ENCODE results near the gene EMILIN2. TPM values are rescaled to one million over a fixed set of nuclear protein-coding genes. Genes with fewer than 3 reads are reported as not detected.

Gene EMILIN2
- total and polyA plus RNA-seq, 5 donors: 3.8 to 8.4 (median 6.8) TPM

DNA sequence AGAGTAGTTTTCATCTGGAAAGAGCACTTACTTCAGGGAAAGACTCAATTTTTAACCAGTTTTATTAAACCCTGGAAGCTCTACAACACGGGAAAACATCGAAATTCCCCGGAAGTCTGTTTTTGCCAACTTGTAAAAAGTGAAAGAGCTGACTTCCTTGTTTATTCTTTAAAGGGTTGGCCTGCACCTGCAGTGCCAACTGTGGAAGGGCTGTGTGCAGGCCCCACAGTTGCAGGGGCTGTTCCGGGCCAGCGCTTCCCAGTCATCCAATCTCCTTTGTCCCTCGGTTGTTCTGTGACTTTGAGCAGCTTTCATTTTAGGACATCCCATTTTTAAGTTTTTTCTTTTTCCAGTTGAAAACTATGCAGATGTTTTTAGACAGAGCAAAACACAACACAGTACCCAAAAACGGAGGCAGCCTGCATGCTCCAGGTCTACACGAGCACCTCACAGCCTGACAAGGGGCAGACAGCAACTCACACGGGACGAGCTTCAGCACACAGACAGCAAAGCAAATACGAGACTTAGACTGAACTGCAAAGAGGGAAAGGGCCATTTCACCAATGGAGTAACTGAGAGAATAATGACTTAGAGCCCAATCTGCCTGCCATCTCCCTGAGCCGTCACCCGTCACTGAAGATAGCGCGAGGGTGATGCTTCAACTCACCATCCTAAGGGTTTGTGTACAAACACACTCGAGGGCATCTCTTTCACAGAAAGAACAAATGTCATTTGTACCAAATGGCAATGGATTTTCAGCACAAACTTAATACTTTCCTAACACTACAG lies 70.6 kb downstream of the EMILIN2 start:
- DNase-seq: no peak
- no peak for ATAC-seq
- 74% methylated on average over 16 of the region's 16 CpGs for WGBS
- intact Hi-C loops (cut with DNase I): loop anchor here in 1 of 4 donors (10.0 kb wide), 1 partner anchor 123 kb away; no protein-coding TSS in a partner anchor
- Histone ChIP-seq H3K4me1 (ENCODE audit: control insufficient read depth, insufficient read depth, low read length) (no peaks in the 10 kb centered on the region), H3K27ac (ENCODE audit: low read length) (no peak overlapping the region), H3K27me3 (ENCODE audit: control insufficient read depth, insufficient read depth) (no peaks in the 10 kb centered on the region), H3K4me3 (ENCODE audit: low read length) (no peak overlapping the region), H3K9me3 (ENCODE audit: control insufficient read depth, low read length) (no peaks in the 10 kb centered on the region)

GRCh38 chr18:2918761-2919550 lies 72.2 kb downstream of the EMILIN2 start:
- WGBS: 96% methylated on average over 18 of the region's 18 CpGs
- Histone ChIP-seq H3K27ac (ENCODE audit: low read length) (no peak overlapping the region), H3K4me1 (ENCODE audit: control insufficient read depth, insufficient read depth, low read length) (no peaks in the 10 kb centered on the region), H3K27me3 (ENCODE audit: control insufficient read depth, insufficient read depth) (no peaks in the 10 kb centered on the region), H3K9me3 (ENCODE audit: control insufficient read depth, low read length) (no peaks in the 10 kb centered on the region), H3K4me3 (ENCODE audit: low read length) (no peak overlapping the region)
- ATAC-seq (no peak), DNase-seq (no peak)
- intact Hi-C loops (cut with DNase I): loop anchor here in 1 of 4 donors (10.0 kb wide), 1 partner anchor 124 kb away; no protein-coding TSS in a partner anchor

GRCh38 chr18:2919600-2919999 lies 72.8 kb downstream of the EMILIN2 start:
- Histone ChIP-seq H3K4me3 (ENCODE audit: low read length) (no peak overlapping the region), H3K27ac (ENCODE audit: low read length) (no peak overlapping the region), H3K4me1 (ENCODE audit: control insufficient read depth, insufficient read depth, low read length) (no peaks in the 10 kb centered on the region), H3K9me3 (ENCODE audit: control insufficient read depth, low read length) (no peaks in the 10 kb centered on the region), H3K27me3 (ENCODE audit: control insufficient read depth, insufficient read depth) (no peaks in the 10 kb centered on the region)
- intact Hi-C loops (cut with DNase I): loop anchor here in 1 of 4 donors (10.0 kb wide), 1 partner anchor 125 kb away; no protein-coding TSS in a partner anchor
- ATAC-seq (no peak), DNase-seq (no peak)
- WGBS: 84% methylated on average over 5 of the region's 5 CpGs

GRCh38 chr18:2920027-2920426 lies 73.2 kb downstream of the EMILIN2 start:
- no peaks in the 10 kb centered on the region for H3K9me3 ChIP-seq (ENCODE audit: control insufficient read depth, low read length)
- ATAC-seq (no peak), DNase-seq (no peak)
- H3K4me1 ChIP-seq (ENCODE audit: control insufficient read depth, insufficient read depth, low read length): no peaks in the 10 kb centered on the region
- H3K27ac ChIP-seq (ENCODE audit: low read length): no peak overlapping the region
- WGBS: 89% methylated on average over 11 of the region's 11 CpGs
- H3K27me3 ChIP-seq (ENCODE audit: control insufficient read depth, insufficient read depth): no peaks in the 10 kb centered on the region
- H3K4me3 ChIP-seq (ENCODE audit: low read length): no peak overlapping the region
- intact Hi-C loops (cut with DNase I): loop anchor here in 1 of 4 donors (10.0 kb wide), 1 partner anchor 205 kb away; no protein-coding TSS in a partner anchor

DNA sequence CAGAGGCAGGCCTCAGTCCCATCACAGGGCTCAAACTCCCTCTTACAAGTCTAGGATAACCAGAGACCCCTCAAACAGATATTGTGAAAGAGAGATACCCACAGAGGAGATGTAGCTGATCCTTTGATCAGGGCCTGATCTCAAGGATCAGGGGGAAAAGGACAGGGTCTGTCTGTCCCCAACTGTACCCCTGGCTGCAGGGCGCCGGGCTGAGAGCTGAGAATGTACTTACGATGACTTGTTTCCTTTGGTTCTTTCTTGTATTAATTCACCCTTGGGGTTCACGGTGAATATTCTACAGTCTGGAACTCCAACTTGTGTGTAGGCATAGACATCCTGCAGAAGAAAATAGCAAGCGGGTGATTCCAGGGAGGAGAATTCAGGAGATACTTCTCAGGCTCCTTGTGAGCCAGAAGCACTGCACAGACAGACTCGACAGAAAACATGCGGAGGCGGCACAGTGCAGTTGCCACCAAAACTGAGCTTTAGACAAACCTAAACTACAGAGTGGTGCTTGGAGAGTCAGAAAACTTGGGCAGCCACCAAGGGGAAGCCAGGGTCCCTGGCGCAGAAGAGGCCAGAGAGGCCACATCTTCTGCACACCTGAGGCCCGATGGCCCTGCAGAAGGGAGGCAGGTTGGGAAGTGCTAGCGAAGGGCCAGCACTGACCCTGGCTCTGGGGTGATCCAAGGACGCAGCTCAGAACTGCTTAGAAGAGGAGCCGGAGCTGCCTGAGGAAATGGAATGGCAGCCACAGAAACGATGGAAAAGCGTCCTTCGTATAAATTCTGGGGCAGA lies 73.9 kb downstream of the EMILIN2 start:
- no peak overlapping the region for H3K4me3 ChIP-seq (ENCODE audit: low read length)
- 93% methylated on average over 16 of the region's 16 CpGs for WGBS
- intact Hi-C loops (cut with DNase I): loop anchor here in 1 of 4 donors (10.0 kb wide), 1 partner anchor 204 kb away; no protein-coding TSS in a partner anchor
- DNase-seq (no peak), ATAC-seq (no peak)
- H3K27me3 ChIP-seq (ENCODE audit: control insufficient read depth, insufficient read depth): no peaks in the 10 kb centered on the region
- H3K27ac ChIP-seq (ENCODE audit: low read length): no peak overlapping the region
- no peaks in the 10 kb centered on the region for H3K9me3 ChIP-seq (ENCODE audit: control insufficient read depth, low read length)
- H3K4me1 ChIP-seq (ENCODE audit: control insufficient read depth, insufficient read depth, low read length): no peaks in the 10 kb centered on the region

- Histone ChIP-seq H3K9me3 (ENCODE audit: control insufficient read depth, low read length) (no peaks in the 10 kb centered on the region), H3K4me3 (ENCODE audit: low read length) (no peak overlapping the region), H3K27me3 (ENCODE audit: control insufficient read depth, insufficient read depth) (no peaks in the 10 kb centered on the region), H3K4me1 (ENCODE audit: control insufficient read depth, insufficient read depth, low read length) (no peaks in the 10 kb centered on the region), H3K27ac (ENCODE audit: low read length) (no peak overlapping the region)
- intact Hi-C loops (cut with DNase I): loop anchor here in 1 of 4 donors (10.0 kb wide), 1 partner anchor 203 kb away; no protein-coding TSS in a partner anchor
- DNase-seq (no peak), ATAC-seq (no peak)
- 94% methylated on average over 14 of the region's 14 CpGs for WGBS
These were observed 75.0 kb downstream of the EMILIN2 start for GRCh38 chr18:2921778-2922177.

DNA sequence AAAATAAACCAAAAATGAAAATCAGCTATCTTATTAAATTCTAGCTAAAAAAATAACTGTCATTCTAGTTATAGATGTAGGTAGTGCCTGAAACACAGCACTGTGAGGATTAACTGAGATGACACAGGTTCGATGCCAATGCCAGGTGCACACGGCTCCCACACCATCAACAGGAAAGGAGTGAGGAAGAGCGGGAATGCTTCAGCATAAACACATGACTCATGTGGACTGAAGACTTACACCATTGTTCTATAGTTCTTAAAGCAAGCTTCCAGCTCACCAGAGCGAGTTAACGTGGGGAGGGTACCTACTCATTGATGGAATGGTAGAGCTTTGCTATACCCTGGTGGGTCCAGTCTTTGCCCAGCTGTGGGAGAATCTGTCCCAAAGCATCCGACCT lies 76.7 kb downstream of the EMILIN2 start:
- 93% methylated on average over 6 of the region's 6 CpGs for WGBS
- no peaks in the 10 kb centered on the region for H3K9me3 ChIP-seq (ENCODE audit: control insufficient read depth, low read length)
- no peak for DNase-seq
- intact Hi-C loops (cut with DNase I): loop anchor here in 1 of 4 donors (10.0 kb wide), 1 partner anchor 201 kb away; no protein-coding TSS in a partner anchor
- H3K4me3 ChIP-seq (ENCODE audit: low read length): no peak overlapping the region
- H3K27me3 ChIP-seq (ENCODE audit: control insufficient read depth, insufficient read depth): no peaks in the 10 kb centered on the region
- ATAC-seq: no peak
- no peaks in the 10 kb centered on the region for H3K4me1 ChIP-seq (ENCODE audit: control insufficient read depth, insufficient read depth, low read length)
- no peak overlapping the region for H3K27ac ChIP-seq (ENCODE audit: low read length)

DNA sequence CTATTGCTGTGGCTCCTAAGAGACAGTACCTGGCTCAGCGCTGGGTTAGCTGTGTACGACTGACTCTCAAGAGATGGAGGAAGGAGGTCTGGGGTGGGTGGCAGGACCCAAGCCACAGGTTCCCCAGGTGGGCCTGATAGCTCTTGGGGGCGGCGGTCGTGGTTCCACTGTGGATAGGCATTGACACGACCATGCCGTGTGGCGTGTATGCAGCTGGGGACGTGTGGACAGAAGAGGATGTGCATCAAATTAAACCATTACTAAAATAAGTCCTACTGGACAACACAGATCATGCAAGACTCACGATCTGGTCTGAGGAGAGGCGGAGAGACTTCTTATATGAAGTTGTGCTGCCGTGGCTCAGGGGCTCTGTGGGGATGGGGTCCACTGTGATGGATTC lies 78.1 kb downstream of the EMILIN2 start:
- no peak overlapping the region for H3K27ac ChIP-seq (ENCODE audit: low read length)
- H3K4me1 ChIP-seq (ENCODE audit: control insufficient read depth, insufficient read depth, low read length): no peaks in the 10 kb centered on the region
- WGBS: 88% methylated on average over 12 of the region's 12 CpGs
- no peak for ATAC-seq
- H3K9me3 ChIP-seq (ENCODE audit: control insufficient read depth, low read length): no peaks in the 10 kb centered on the region
- no peak for DNase-seq
- H3K27me3 ChIP-seq (ENCODE audit: control insufficient read depth, insufficient read depth): no peaks in the 10 kb centered on the region
- intact Hi-C loops (cut with DNase I): loop anchor here in 1 of 4 donors (10.0 kb wide), 1 partner anchor 200 kb away; no protein-coding TSS in a partner anchor
- no peak overlapping the region for H3K4me3 ChIP-seq (ENCODE audit: low read length)

DNA sequence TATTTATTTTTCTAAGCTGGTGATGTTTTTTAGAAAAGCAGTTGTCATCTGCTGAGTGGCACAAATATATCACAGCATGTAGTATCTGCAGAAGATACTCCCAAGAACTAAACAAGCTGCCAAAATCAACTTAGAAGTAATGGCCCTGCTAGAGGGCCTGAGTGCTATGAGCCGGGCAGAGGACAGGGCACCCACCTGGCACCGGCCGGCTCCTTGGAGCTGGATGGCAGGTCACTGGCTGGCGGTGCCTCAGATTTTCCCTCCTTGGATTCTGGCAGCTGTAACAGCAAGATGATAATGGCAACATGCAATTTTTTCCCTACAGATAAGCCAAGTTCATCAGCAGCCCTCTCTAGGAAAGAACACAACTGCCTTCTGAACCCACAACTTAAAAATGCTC lies 79.7 kb downstream of the EMILIN2 start:
- no peaks in the 10 kb centered on the region for H3K27me3 ChIP-seq (ENCODE audit: control insufficient read depth, insufficient read depth)
- intact Hi-C loops (cut with DNase I): loop anchor here in 1 of 4 donors (10.0 kb wide), 1 partner anchor 198 kb away; no protein-coding TSS in a partner anchor
- H3K27ac ChIP-seq (ENCODE audit: low read length): no peak overlapping the region
- H3K4me1 ChIP-seq (ENCODE audit: control insufficient read depth, insufficient read depth, low read length): no peaks in the 10 kb centered on the region
- WGBS: 70% methylated on average over 4 of the region's 4 CpGs
- no peaks in the 10 kb centered on the region for H3K9me3 ChIP-seq (ENCODE audit: control insufficient read depth, low read length)
- no peak for ATAC-seq
- no peak for DNase-seq
- H3K4me3 ChIP-seq (ENCODE audit: low read length): no peak overlapping the region

DNA sequence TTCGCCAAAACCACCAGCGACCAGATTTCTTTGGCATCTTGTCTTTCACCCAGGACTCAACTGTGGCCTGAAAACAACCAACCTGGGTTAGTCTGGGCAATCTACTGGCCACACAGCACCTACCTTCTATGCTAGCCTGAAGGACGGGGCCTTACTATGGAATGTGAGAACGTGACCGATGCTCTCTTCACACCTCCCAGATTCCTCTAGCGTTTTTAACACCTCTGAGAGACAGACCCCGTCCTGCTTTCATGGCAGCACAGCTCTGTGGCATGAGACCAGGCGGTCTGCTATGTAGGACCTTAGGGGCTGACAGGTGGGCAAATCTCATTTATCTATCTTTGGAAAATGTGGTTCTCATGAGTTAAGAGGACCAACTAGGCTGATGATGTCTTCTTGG lies 80.9 kb downstream of the EMILIN2 start:
- Histone ChIP-seq H3K27me3 (ENCODE audit: control insufficient read depth, insufficient read depth) (no peaks in the 10 kb centered on the region), H3K27ac (ENCODE audit: low read length) (no peak overlapping the region), H3K4me3 (ENCODE audit: low read length) (no peak overlapping the region), H3K4me1 (ENCODE audit: control insufficient read depth, insufficient read depth, low read length) (no peaks in the 10 kb centered on the region), H3K9me3 (ENCODE audit: control insufficient read depth, low read length) (no peaks in the 10 kb centered on the region)
- no peak for ATAC-seq
- WGBS: 81% methylated on average over 8 of the region's 8 CpGs
- no peak for DNase-seq
- intact Hi-C loops (cut with DNase I): loop anchor here in 1 of 4 donors (10.0 kb wide), 1 partner anchor 197 kb away; no protein-coding TSS in a partner anchor
